Vagina (tissue), 2 donors: ENCODE measurements around the gene TNNI2.

ENCODE experiments used
- POLR2A ChIP-seq, 2 donors: fragments of 450-650 bp; IDR thresholded peaks; one replicate each; pipeline ENCODE4 v1.6.1; 2017; ENCODE audit warnings: antibody characterized with exemption in 2 of 2, mild to moderate bottlenecking in 2 of 2, moderate library complexity in 2 of 2
- POLR2AphosphoS5 ChIP-seq, 2 donors: sonication (generic); formaldehyde crosslinking; IDR thresholded peaks; one replicate each; pipeline ENCODE4 v1.9.0; 2017; ENCODE audit warnings: antibody characterized with exemption in 2 of 2, mild to moderate bottlenecking in 2 of 2, low read depth in 1 of 2; ENCODE audit not compliant: insufficient read depth in 1 of 2
- TF ChIP-seq, protein P1 (sequence below), 3 experiments: fragments of 450-650 bp in 2 of 3; fragments of 200-600 bp in 1 of 3; sonication (generic) in 1 of 3; IDR thresholded peaks; one replicate each; pipeline ENCODE4 v1.5.1; 2017 to 2019; ENCODE audit warnings: antibody characterized with exemption in 3 of 3, mild to moderate bottlenecking in 2 of 3, moderate library complexity in 2 of 3

DNA sequence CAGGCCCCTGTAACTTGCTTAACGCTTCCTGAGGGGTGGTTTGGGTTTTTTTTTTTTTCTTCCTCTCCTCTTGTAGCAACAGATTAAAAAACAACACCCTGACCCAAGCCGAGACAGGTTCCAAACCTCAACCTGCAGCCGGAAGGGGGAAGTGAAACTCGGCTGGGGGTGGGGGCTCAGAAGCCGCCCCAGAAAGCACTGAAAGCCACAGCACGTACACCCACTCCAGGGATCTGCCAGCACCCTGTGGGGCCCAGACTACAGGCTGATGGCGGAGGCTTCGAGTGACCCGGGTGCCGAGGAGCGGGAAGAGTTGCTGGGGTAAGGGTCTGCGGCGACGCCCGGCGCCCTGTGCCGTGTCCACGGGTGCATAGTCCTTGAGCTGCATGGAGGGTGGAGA, 14.1 kb downstream of the TNNI2 start, which contains the start of gene LSP1:
- TF ChIP-seq, protein P1, sequence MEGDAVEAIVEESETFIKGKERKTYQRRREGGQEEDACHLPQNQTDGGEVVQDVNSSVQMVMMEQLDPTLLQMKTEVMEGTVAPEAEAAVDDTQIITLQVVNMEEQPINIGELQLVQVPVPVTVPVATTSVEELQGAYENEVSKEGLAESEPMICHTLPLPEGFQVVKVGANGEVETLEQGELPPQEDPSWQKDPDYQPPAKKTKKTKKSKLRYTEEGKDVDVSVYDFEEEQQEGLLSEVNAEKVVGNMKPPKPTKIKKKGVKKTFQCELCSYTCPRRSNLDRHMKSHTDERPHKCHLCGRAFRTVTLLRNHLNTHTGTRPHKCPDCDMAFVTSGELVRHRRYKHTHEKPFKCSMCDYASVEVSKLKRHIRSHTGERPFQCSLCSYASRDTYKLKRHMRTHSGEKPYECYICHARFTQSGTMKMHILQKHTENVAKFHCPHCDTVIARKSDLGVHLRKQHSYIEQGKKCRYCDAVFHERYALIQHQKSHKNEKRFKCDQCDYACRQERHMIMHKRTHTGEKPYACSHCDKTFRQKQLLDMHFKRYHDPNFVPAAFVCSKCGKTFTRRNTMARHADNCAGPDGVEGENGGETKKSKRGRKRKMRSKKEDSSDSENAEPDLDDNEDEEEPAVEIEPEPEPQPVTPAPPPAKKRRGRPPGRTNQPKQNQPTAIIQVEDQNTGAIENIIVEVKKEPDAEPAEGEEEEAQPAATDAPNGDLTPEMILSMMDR (IDR thresholded peaks at IDR 0.05), result no peak
- no peak for TF ChIP-seq POLR2A (IDR thresholded peaks at IDR 0.05)
- TF ChIP-seq POLR2AphosphoS5 (IDR thresholded peaks at IDR 0.05; ENCODE audit: insufficient read depth in 1 of 2, low read depth in 1 of 2), result no peak
